H1 (cell line): ENCODE measurements around the gene CAPN2. TPM values are rescaled to one million over a fixed set of nuclear protein-coding genes. Genes with fewer than 3 reads are reported as not detected.

Experiments used
- CHD1 ChIP-seq: IDR thresholded peaks from 2 replicates; pipeline ENCODE4 v1.6.1; 2012; ENCODE audit warnings: low read depth, low read length, improper control_type of control experiment
- CTBP2 ChIP-seq: IDR thresholded peaks from 2 replicates; pipeline ENCODE4 v1.7.0; 2011; ENCODE audit warnings: borderline replicate concordance, mild to moderate bottlenecking, moderate library complexity, mixed read lengths, low read length; ENCODE audit not compliant: insufficient read depth, insufficient read length
- FOSL1 ChIP-seq: IDR thresholded peaks from 2 replicates; pipeline ENCODE4 v1.6.1; 2011; ENCODE audit warnings: mild to moderate bottlenecking, low read depth, low read length, moderate library complexity; ENCODE audit not compliant: insufficient read depth
- JUND ChIP-seq: IDR thresholded peaks from 2 replicates; pipeline ENCODE4 v1.6.1; 2011; ENCODE audit warnings: mild to moderate bottlenecking, improper control_type of control experiment, low read length
- KDM1A ChIP-seq: fragments of 200-600, 300-600 bp; sonication (generic); IDR thresholded peaks from 2 replicates; pipeline ENCODE4 v1.7.1; 2016; ENCODE audit warnings: mild to moderate bottlenecking, low read length, borderline replicate concordance
- NANOG ChIP-seq: IDR thresholded peaks from 2 replicates; pipeline ENCODE4 v1.6.1; 2011; ENCODE audit warnings: low read length, low read depth, mild to moderate bottlenecking, inconsistent platforms; ENCODE audit not compliant: insufficient read depth, poor library complexity, severe bottlenecking
- SIRT6 ChIP-seq: IDR thresholded peaks from one replicate; pipeline ENCODE4 v1.7.1; 2012; ENCODE audit warnings: low read length, inconsistent platforms
- SUZ12 ChIP-seq: fragments of 200-600 bp; sonication (generic); IDR thresholded peaks from 2 replicates; pipeline ENCODE4 v1.6.1; 2012; ENCODE audit warnings: mild to moderate bottlenecking, inconsistent platforms, low read length, moderate library complexity, mixed read lengths
- TEAD4 ChIP-seq: IDR thresholded peaks from 2 replicates; pipeline ENCODE4 v1.6.1; 2012; ENCODE audit warnings: low read depth, low read length, inconsistent platforms, mixed read lengths
- polyA plus RNA-seq, 7 experiments: library from polyadenylated mRNA; depleted of rRNA in 3 of 7; stranded (reverse) in 5 of 7; unstranded in 2 of 7; fragments of >200 nt in 5 of 7; fragments of 200-250 nt in 2 of 7; gene quantifications; 1 replicate in 5 of 7; 2 replicates in 1 of 7; 4 replicates in 1 of 7; pipeline versions ENCODE4 v1.2.1 to v1.2.3, GENCODE V29; 2011 to 2013; ENCODE audit warnings: missing spikeins in 2 of 7, mixed read lengths in 2 of 7
- total RNA-seq: library from RNA; stranded (reverse); fragmentation: NEBNext Ultra II Directional; extraction: Animal tissue kit (Norgen Biotek cat#: 25700); gene quantifications from 2 replicates; pipeline ENCODE4 v1.2.1, GENCODE V29; 2021

CAPN2 gene
- total and polyA plus RNA-seq, 2 of the 8 experiments (the other 6 are each of a cell fraction or from before 2014, with no cell fraction given), result 9.2 to 10.3 TPM

GRCh38 chr1:223771469-223771813 lies 59.1 kb downstream of the CAPN2 start (continued):
- no peak for TF ChIP-seq JUND
- no peak for TF ChIP-seq NANOG
- TF ChIP-seq KDM1A, result no peak
- TF ChIP-seq SIRT6, result no peak
- no peak for TF ChIP-seq CHD1
- TF ChIP-seq TEAD4, result no peak
- no peak for TF ChIP-seq CTBP2
- TF ChIP-seq FOSL1, result no peak
- TF ChIP-seq SUZ12, result no peak
